ENCODE measurements around the gene UBE2O.

DNA sequence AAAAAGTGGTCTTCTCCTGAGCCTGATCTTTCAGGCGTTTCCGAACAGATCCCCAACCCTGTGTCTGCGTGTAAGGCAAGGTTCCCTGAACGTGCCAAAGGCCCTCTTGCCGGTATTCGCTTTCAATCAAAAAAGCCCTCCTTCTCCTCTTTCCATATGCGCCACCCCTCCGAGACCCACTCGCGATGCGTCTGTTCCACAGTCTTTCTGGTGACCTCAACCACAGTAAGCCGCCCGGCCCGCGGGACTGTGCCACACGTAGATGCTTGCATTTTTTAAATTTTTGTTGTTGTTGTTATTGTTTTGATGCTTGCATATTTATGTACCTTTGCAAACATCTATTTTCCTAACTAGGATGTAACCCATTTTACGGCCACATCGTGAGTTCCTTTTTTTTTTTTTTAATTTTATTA lies 98.6 kb downstream of the UBE2O start:
- no peak for TF ChIP-seq CTCF (IDR thresholded peaks at IDR 0.05; ENCODE audit: low read depth, low read length)
- no peak for TF ChIP-seq POLR2A (IDR thresholded peaks at IDR 0.05; ENCODE audit: extremely low read depth, insufficient read length)
- TF ChIP-seq MAX (IDR thresholded peaks at IDR 0.05; ENCODE audit: low read depth, low read length), result no peak
- TF ChIP-seq MYC (IDR thresholded peaks at IDR 0.05; ENCODE audit: low read depth, low read length), result no peak
